ENCODE results near the gene RBM4.

- TF ChIP-seq CTCF (conservative IDR thresholded peaks at IDR 0.05; ENCODE audit: low read depth, low read length) (no peak), EZH2 (IDR thresholded peaks at IDR 0.05; ENCODE audit: borderline replicate concordance, low read depth, low read length, poor library complexity, severe bottlenecking) (no peak)
Observed at GRCh38 chr11:66680966-66681645, 42.6 kb downstream of the RBM4 start.
